Activated CD4-positive, CD25-positive, alpha-beta regulatory T cell treated with anti-CD3 and anti-CD28 coated beads, Interleukin-2, amount 50 U/mL, for 24 hours (primary cell): ENCODE results near the gene CDH23.

ENCODE experiments used
- ATAC-seq, 2 donors: fragments of 150-1000 bp; cut with Tn5 transposase; one replicate each; pipeline ENCODE4 v1.10.0; 2021; ENCODE audit warnings: mild to moderate bottlenecking in 1 of 2, moderate library complexity in 1 of 2

Gene CDH23

GRCh38 chr10:71606257-71607081 is 209.7 kb downstream of the CDH23 start:
- no peak for ATAC-seq

- ATAC-seq = no peak
Measured at GRCh38 chr10:71607082-71607443, 210.3 kb downstream of the CDH23 start.

- no peak for ATAC-seq
Measured at GRCh38 chr10:71608819-71609768, 212.4 kb downstream of the CDH23 start.

- ATAC-seq = no peak
Measured at GRCh38 chr10:71610651-71611050, 213.9 kb downstream of the CDH23 start.

GRCh38 chr10:71611131-71611530 is 214.4 kb downstream of the CDH23 start:
- no peak for ATAC-seq

GRCh38 chr10:71611709-71612422 is 215.1 kb downstream of the CDH23 start:
- no peak for ATAC-seq

- ATAC-seq = no peak
Measured at GRCh38 chr10:71613261-71613777, 216.6 kb downstream of the CDH23 start.

GRCh38 chr10:71613877-71614276 is 217.2 kb downstream of the CDH23 start:
- ATAC-seq = no peak

- ATAC-seq = no peak
Measured at GRCh38 chr10:71614946-71615345, 218.2 kb downstream of the CDH23 start.

GRCh38 chr10:71615538-71616329 is 219.0 kb downstream of the CDH23 start:
- no peak for ATAC-seq

- no peak for ATAC-seq
Measured at GRCh38 chr10:71616817-71617654, 220.3 kb downstream of the CDH23 start.

- ATAC-seq = no peak
Measured at GRCh38 chr10:71618176-71618575, 221.5 kb downstream of the CDH23 start.

GRCh38 chr10:71618598-71618997 is 221.9 kb downstream of the CDH23 start:
- ATAC-seq = no peak

GRCh38 chr10:71620642-71621041 is 223.9 kb downstream of the CDH23 start:
- ATAC-seq = no peak

- ATAC-seq = no peak
Measured at GRCh38 chr10:71621231-71622153, 224.8 kb downstream of the CDH23 start.

GRCh38 chr10:71622154-71622526 is 225.4 kb downstream of the CDH23 start:
- no peak for ATAC-seq

- ATAC-seq = no peak
Measured at GRCh38 chr10:71622616-71623015, 225.9 kb downstream of the CDH23 start.

- ATAC-seq = no peak
Measured at GRCh38 chr10:71623098-71623985, 226.6 kb downstream of the CDH23 start.

- no peak for ATAC-seq
Measured at GRCh38 chr10:71623986-71624291, 227.2 kb downstream of the CDH23 start.
